Left ventricle myocardium inferior (tissue), 1 donor: Measurements from ENCODE around the gene HSP90AA1. TPM values are rescaled to one million over a fixed set of nuclear protein-coding genes. Genes with fewer than 3 reads are reported as not detected.
"Not testable (repeated sequence)": the region's sequence is repeated elsewhere in the genome, so short reads cannot be mapped to it uniquely, and the experiment has no call there.

Experiments
- DNase-seq: peaks from one replicate; pipeline ENCODE4 v3.0.0-alpha.2; 2020
- H3K27ac ChIP-seq: fragments of 200-600 bp; replicated peaks from 2 replicates; pipeline ENCODE4 v1.8.0; 2021
- H3K27me3 ChIP-seq: fragments of 200-600 bp; 2 replicates; pipeline ENCODE4 v1.8.0; 2021; ENCODE audit warnings: low read depth
- H3K36me3 ChIP-seq: fragments of 200-600 bp; 2 replicates; pipeline ENCODE4 v1.8.0; 2021
- H3K4me1 ChIP-seq: fragments of 200-600 bp; 2 replicates; pipeline ENCODE4 v1.8.0; 2021
- H3K4me3 ChIP-seq: fragments of 200-600 bp; 2 replicates; pipeline ENCODE4 v1.8.0; 2021; ENCODE audit warnings: mild to moderate bottlenecking, moderate library complexity
- H3K9me3 ChIP-seq: fragments of 200-600 bp; replicated peaks from 2 replicates; pipeline ENCODE4 v1.8.0; 2021
- CTCF ChIP-seq: fragments of 200-600 bp; IDR thresholded peaks from 2 replicates; pipeline ENCODE4 v1.8.0; 2021; ENCODE audit warnings: antibody characterized with exemption, mild to moderate bottlenecking, borderline replicate concordance
- intact Hi-C: fragments of 100-400 bp; cut with micrococcal nuclease; formaldehyde crosslinking; loops from one replicate; pipeline ENCODE4 v1.11.0; 2022
- total RNA-seq: library from RNA; stranded (reverse); fragmentation: NEBNext Ultra II Directional; extraction: Animal tissue kit (Norgen Biotek cat#: 25700); gene quantifications from one replicate; pipeline ENCODE4 v1.2.1, GENCODE V29; 2021
- donor health status: DM: no; HTN: yes; CAD: no; lungs with severe emphysema.

HSP90AA1 gene
- total RNA-seq, 1 donor from 2014 or later, result 423 TPM

- intact Hi-C loops, result no loop called here
- no peak for DNase-seq
Measured at GRCh38 chr14:102111101-102111500, 24.3 kb upstream of the HSP90AA1 start.

GRCh38 chr14:102109332-102109731 lies 22.5 kb upstream of the HSP90AA1 start:
- H3K9me3 ChIP-seq, H3K27me3 ChIP-seq, H3K36me3 ChIP-seq, H3K27ac ChIP-seq, H3K4me1 ChIP-seq, intact Hi-C loops, H3K4me3 ChIP-seq, DNase-seq: not testable (repeated sequence)

More at GRCh38 chr14:102111101-102111500, 24.3 kb upstream of the HSP90AA1 start:
- Histone ChIP-seq H3K9me3 (no peaks in the 10 kb centered on the region), H3K4me3 (no peak overlapping the region), H3K36me3 (no peaks in the 10 kb centered on the region), H3K27ac (no peak overlapping the region), H3K27me3 (no peaks in the 10 kb centered on the region), H3K4me1 (no peaks in the 10 kb centered on the region)
- no peak for TF ChIP-seq CTCF

- H3K4me3 ChIP-seq, result no peak overlapping the region
- H3K27me3 ChIP-seq, result no peaks in the 10 kb centered on the region
- H3K36me3 ChIP-seq, result no peaks in the 10 kb centered on the region
- no peaks in the 10 kb centered on the region for H3K9me3 ChIP-seq
- no peaks in the 10 kb centered on the region for H3K4me1 ChIP-seq
- no peak for TF ChIP-seq CTCF
- no peak for DNase-seq
- intact Hi-C loops, result no loop called here
- no peak overlapping the region for H3K27ac ChIP-seq
Measured at GRCh38 chr14:102105369-102105768, 18.5 kb upstream of the HSP90AA1 start.

GRCh38 chr14:102103062-102103695 lies 16.3 kb upstream of the HSP90AA1 start:
- Histone ChIP-seq H3K27ac (no peak overlapping the region), H3K4me1 (no peaks in the 10 kb centered on the region), H3K36me3 (no peaks in the 10 kb centered on the region), H3K4me3 (no peak overlapping the region), H3K27me3 (no peaks in the 10 kb centered on the region), H3K9me3 (no peaks in the 10 kb centered on the region)
- intact Hi-C loops, result no loop called here
- TF ChIP-seq CTCF, result no peak
- DNase-seq, result no peak

- Histone ChIP-seq H3K9me3 (no peaks in the 10 kb centered on the region), H3K27me3 (no peaks in the 10 kb centered on the region), H3K36me3 (no peaks in the 10 kb centered on the region), H3K27ac (no peak overlapping the region), H3K4me1 (peaks cover 4% of the 10 kb centered on the region), H3K4me3 (no peak overlapping the region)
- TF ChIP-seq CTCF, result no peak
- intact Hi-C loops, result no loop called here
- no peak for DNase-seq
Measured at GRCh38 chr14:102097441-102098135, 10.7 kb upstream of the HSP90AA1 start.

- no peaks in the 10 kb centered on the region for H3K36me3 ChIP-seq
- peak; percentile 88 for TF ChIP-seq CTCF
- peak; percentile 86 for DNase-seq
- intact Hi-C loops, result no loop called here
- peaks cover 4% of the 10 kb centered on the region for H3K4me1 ChIP-seq
- no peak overlapping the region for H3K4me3 ChIP-seq
- H3K9me3 ChIP-seq, result no peaks in the 10 kb centered on the region
- no peak overlapping the region for H3K27ac ChIP-seq
- H3K27me3 ChIP-seq, result no peaks in the 10 kb centered on the region
Measured at GRCh38 chr14:102096569-102097188, 9.8 kb upstream of the HSP90AA1 start.
